GM19193 (cell line): Measurements from ENCODE around the gene CEP152.

Experiments used
- POLR2A ChIP-seq: IDR thresholded peaks from 4 replicates; pipeline ENCODE4 v1.6.1; 2011; ENCODE audit not compliant: insufficient read depth, insufficient read length; ENCODE audit errors: extremely low read depth

CEP152 gene

DNA sequence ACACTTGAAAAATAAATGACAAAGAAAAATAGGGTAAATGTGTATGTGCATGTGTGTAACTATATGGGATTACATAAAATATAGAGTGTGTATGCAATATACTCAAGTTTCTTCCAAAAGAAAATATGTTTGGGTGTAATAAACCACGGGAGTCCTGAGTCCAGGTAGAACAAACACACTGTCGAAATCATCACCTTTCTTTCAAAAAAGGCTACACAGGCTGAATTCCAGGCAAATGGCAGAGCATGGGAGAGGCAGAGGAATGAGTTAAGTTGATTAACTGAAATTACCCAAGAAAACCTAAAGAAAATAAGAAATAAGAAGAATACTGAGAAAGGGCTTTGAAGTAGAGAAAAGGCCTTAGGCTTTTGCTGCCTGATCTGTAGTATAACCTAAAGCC, 26.1 kb downstream of the CEP152 start:
- no peak for TF ChIP-seq POLR2A

DNA sequence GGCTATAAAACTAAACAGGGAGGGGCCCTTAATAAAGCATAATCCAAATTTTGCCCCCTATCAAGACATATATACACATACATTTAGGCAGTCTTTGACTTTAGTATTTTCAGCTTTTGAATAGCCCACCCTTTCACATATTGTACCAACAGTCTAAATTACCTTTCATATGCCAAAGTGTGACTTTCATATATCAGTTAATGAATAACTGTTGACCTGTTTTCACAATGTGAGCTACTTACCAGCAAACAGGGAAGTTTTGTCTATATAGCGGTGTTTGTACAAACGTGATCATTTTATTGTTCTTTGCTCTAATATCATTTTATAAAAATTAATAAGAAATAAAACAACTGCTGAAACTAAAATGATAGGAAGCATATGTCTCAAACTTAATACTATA, 28.0 kb downstream of the CEP152 start:
- TF ChIP-seq POLR2A = no peak

DNA sequence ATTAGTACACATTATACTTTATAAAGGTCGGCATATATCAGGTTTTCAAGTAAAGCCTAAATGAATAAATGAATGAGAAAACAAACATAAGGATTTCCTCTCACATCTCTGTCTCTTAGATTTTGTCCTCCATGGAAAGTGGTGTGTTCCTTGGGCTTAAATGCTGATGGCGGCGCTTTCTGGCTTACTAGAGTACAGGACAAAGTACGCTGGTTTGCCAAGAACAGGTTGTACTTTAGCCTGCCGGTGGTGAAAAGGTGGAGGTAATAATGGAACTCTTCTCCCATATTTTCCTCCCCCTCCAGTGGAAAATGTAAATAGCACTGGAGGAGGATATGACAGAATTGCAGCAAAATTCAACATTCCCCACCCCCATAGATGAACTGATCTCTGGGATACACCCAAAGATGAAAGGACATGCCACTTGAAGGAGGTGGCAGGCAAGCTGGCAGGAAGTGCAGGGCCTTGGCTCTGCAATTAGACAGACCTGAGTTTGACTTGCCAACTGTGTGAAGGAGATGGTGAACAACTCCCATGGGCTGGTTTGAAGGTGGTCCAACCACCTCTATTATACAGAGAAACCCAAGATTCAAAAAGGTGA, 29.3 kb downstream of the CEP152 start:
- no peak for TF ChIP-seq POLR2A

DNA sequence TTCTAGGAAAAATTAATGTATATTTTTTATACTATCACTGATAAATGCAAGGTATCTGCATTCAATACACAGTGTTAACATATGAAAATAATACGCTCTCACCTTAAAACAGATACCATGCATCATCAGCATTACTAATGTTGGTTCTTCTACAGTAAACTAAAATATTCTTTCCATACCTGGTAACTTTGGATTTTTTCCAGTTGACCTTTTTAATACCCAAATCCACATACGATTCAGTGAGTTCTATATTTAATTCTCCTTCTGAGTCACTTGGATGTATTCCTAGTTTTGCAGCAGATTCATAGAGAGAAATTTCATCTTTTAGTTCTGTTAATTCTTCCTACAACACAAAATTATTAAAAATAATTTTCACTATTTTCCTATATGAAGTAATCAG, 29.9 kb downstream of the CEP152 start:
- no peak for TF ChIP-seq POLR2A

DNA sequence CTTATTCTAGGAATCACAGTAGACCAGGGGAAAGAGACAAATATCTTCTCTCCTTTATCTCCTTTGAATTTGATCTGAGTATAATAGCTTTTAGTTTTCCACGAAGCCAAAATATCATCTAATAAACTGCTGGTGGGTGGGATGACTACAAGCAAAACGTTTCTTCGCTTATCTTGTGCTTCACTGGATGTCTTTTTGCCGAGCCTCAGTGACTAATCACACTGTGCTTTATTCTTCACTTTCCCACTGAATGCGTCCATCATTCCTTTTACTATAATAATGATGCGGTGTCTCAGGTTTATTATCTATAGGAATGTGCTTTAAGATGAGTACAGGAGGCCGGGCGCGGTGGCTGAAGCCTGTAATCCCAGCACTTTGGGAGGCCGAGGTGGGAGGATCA, 32.5 kb downstream of the CEP152 start:
- no peak for TF ChIP-seq POLR2A

DNA sequence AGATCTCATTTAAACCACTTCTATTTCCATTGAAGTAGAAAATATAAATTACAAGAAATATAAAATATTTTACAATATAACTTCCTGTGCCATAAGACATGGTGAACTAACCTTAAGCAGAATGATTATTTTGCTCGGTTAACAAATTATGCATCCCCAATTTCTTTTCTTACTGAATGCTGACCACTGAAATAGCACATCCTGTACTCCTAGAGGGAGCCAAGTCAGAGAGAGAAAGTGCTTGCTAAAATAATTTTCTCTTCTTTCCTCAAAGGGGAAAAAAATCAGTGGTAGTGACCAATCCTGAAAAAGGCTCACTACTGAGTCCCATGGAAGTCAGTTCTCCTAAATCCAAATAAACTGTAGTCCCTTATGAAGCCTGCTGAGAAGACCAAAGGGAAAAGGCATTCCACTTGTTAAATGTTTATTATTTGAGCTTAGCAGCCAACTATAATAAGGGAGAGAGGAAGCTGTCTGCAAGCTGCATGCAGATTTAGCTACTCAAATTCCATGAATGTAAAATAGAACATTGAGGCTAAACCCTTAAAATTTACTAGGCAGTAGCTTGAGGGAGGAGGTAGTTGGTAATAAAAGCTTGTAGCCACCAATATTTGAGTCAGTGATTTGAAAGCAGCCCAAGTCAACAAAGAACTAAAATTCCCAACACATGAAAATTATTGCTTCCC, 33.1 kb downstream of the CEP152 start:
- no peak for TF ChIP-seq POLR2A

DNA sequence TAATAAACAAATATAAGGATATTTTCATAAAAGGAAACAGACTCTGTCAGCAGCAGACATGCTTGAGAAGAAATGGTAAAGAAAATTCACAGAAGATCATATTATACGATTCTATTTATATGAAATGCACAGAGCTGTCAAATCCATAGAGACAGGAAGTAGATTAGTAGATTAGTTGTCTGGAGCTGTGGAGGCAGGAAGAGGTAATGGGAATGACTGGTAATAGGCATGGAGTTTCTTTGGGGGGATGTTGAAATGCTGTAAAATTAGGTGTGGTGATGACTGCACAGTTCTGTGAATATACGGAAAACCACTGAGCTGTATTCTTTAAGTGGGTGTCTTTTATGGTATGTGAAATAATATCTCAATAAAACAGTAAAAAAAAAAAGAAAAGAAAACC, 35.3 kb downstream of the CEP152 start:
- TF ChIP-seq POLR2A = no peak

DNA sequence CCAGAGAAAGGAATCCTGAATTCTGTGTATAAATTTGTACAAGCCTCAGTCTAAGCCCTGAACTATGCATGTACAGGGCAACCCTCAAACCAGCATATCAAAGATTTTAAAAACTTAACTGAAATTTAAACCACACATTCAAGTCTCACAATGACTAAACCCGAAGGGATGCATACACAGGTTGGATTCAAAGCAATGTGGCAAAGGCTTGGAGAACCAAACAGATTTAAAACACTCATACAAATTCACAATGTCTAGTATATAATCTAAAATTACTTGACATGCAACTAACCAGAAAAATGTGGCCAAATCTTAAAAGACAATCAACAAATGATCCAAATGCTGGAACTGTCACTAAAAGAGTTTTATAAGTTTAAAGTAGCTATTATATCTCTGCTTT, 36.4 kb downstream of the CEP152 start:
- TF ChIP-seq POLR2A = no peak

DNA sequence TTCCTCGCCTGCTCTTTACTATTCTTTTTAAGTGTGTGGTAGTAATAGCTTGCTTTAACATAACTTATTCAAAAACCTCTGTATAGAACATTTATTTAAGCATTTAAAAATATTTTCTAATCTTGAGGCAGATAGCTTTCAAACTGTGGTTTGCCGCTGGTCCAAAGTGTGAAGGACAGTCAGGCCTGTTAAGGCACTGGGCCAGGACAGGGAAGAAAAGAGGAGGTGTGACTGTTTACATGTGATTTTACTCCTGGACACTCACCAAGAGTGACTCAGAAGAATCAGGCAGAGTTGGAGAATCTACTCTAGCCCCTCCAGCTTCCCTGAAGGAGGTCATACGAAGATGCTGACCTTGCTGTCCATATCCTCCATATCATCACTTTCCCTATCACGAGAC, 44.7 kb downstream of the CEP152 start:
- no peak for TF ChIP-seq POLR2A

DNA sequence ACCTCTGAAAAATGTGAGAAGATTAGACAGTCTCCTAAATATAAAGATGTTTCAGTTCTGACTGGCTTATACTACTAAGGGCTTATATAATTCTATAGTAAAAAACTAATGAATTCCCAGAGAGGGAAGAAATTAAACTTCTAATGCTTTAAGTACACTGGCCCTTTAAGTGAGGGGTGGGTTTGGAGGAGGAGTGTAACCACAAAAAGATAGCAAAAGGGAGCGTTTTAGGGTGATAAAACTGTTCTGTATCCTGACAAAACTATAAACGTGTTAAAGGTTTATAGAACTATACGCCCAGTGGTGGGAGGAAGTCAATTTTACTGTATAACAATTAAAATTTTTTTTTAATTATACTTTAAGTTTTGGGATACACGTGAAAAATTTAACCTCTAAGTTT, 45.8 kb downstream of the CEP152 start:
- TF ChIP-seq POLR2A = no peak

DNA sequence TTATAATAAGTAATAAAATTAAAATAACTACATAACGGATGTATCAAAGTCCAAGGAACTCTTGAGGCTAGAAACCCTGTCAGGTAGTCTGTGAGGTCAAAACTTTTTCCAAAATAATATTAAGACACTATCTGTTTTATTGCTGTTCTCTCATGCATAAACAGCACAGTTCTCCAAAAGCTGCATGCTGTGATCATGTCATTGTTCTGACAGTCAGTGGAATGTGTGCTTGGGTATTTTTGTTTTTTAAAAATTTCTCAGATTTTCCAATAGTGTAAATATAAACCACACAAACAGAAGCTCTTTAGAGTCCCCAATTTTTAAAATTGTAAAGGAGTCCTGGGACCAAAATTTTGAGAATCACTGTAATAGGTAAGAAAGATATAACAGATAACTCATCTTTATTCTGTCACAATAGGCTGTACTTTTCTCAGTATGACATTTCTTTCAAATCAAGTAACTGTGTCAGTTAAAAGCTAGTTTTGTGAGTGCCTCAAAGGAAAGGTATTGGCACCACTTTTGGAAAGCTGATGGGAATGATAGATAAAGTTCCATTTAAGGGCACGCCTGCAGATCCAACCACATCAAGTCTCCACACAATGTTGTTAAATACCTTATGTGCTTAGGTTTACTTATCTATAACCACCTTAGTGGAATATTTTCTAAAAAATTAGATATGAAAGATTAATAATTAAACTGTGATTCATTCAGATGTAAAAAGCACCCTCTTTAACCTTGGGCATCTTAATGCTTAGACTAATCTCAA, 49.3 kb downstream of the CEP152 start:
- TF ChIP-seq POLR2A = no peak

DNA sequence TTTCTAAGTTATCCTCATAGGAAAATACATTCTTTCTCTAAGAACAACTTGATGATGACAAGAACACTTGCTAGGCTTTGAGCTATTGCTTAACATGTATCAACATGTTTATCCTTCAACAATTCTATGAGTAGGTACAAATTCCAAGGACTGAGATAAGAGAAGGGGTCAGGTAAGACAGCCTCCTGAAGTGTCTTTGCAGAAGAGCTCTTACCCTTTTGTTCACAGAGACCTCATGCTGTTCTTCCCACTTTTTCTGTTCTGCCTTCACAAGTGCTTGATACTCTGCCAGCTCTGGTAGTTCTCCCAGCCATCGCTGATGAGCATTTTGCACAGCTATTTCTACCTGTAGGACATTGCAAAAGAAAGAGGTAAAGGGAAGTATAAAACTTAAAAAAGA, 50.9 kb downstream of the CEP152 start:
- TF ChIP-seq POLR2A = no peak

DNA sequence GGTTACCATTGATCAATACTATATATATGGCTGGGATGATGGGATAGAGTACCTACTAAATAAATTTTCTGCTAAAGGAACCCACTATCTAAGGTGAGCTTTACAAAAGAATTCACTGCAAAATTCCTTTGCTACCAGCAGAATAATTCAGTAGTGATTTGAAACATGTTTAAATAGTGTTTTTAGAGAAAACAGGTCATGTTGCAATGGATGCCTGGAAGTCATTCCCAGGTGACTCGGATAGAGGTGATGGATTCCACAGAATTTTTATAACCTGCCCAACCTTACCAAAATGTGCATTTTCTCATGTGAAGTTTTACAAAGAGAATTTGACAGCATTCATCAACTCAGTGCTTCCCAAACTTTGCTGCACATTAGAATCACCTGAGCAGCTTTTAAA, 53.2 kb downstream of the CEP152 start:
- no peak for TF ChIP-seq POLR2A

DNA sequence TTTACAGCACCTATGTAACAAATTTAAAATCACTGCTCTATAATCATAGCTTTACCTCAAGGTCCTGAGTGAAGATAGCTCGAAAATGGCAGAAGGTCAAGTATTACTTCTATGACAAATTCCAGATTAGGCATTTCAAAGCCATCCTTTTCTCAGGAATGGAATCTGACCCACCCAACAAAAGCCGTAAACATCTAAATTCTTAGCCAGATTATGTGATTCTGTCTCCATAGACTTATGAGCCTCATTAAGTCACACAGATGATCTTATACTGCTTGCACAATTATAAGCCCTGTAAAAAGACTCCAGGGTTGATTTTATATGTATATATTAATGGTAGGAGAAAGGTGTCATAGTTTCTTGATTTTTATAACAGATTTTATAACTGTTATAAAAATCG, 56.9 kb downstream of the CEP152 start:
- TF ChIP-seq POLR2A = no peak

DNA sequence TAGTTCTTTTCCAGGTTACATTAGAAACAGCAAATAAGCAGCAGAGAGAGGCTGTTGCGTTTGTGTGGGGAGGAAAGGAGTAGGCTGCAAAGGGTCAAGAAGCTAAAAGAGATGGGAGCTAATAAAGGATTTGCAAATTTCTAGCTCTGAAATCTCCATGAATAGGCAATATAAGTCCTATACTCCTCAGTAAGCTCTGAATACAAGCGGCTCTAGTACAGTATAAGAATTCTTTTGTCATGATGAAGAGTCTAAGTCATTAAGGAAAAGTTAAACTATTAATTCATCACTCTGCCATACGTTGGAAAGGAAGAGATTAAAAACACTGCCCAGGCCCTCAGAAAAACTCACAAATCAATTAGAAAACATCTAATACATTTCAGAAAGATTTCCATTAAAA, 59.3 kb downstream of the CEP152 start:
- TF ChIP-seq POLR2A = no peak

DNA sequence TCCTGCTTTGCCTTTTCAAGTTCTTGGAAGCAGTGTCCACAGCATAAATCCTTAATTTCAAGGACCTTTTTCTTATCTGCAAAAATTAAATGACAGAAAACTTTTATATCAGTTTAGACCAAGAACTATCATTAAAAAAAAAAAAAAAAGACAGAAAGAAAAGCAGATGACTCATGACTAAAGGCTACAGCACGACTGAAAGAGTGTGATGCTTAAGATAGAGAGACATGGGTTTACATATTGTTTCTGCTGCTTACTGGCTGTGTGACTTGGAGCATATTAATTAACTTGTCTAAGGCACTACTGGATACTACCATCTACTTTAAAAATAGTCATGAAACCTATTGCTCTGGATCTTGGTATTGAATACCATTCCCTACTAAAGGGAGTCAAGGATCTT, 62.3 kb downstream of the CEP152 start:
- no peak for TF ChIP-seq POLR2A
